GM13976 (cell line): ENCODE measurements around the gene MEIS2.

Source experiments
- DNase-seq: peaks from one replicate; pipeline ENCODE4 v3.0.0; 2012; ENCODE audit warnings: low spot score
- CTCF ChIP-seq: IDR thresholded peaks from 2 replicates; pipeline ENCODE4 v1.5.1; 2012; ENCODE audit warnings: borderline replicate concordance, mild to moderate bottlenecking; ENCODE audit not compliant: insufficient read depth; ENCODE audit errors: extremely low read depth, missing control alignments, control extremely low read depth
- in situ Hi-C: fragments of 300-500 bp; cut with MboI; formaldehyde crosslinking; loops from one replicate; pipeline ENCODE4 v1.12.0; 2022; ENCODE audit warnings: low sequenced_read_pairs, mixed read lengths, inconsistent platforms; ENCODE audit not compliant: unreplicated experiment

Gene MEIS2

GRCh38 chr15:36999778-37000177, 100.6 kb downstream of the MEIS2 start:
- no peak for TF ChIP-seq CTCF
- no peak for DNase-seq
- in situ Hi-C loops, result no loop called here

- no peak for DNase-seq
- in situ Hi-C loops, result no loop called here
- TF ChIP-seq CTCF, result no peak
Measured at GRCh38 chr15:36996538-36997181, 103.7 kb downstream of the MEIS2 start.

DNA sequence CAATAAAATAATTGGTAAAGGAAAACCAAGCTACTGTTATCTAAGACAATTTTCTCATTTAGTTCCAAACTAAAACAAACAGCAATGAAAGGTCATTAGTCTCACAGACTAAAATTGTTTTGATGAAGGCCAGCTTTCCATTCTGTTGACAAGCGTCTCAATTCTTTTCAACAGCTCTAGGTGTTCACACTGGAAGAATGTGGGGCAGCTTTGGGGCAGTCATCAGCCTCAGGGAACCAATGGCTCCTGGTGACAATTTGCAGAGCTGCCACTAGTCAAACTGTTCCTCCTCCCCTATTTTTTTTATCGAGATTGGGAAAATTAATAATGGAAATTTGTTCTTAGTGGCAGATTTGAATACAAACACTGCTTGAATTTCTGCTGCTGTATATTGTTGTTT, 104.2 kb downstream of the MEIS2 start:
- TF ChIP-seq CTCF, result no peak
- DNase-seq, result no peak
- in situ Hi-C loops, result no loop called here

GRCh38 chr15:36994790-36995189, 105.6 kb downstream of the MEIS2 start:
- in situ Hi-C loops, result no loop called here

DNA sequence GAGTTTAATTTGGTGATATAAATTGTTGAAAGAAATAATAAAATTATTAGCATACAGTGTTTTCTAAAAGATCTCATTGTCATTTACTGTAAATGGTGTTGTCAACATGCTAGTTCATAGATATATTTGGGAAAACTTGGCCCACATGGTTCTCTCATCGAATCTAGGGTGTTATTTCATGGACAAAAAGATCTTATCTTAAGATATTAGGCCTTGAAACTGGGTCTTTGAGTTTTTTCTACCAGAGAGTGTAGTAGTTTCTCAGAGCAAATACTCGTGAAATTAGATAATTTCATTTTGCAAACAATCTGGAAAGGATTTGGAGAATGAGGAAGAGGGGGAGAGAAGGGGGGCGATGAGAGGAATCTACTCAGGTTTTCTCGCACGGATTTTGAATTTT, 107.9 kb downstream of the MEIS2 start:
- no peak for DNase-seq
- TF ChIP-seq CTCF, result no peak
- in situ Hi-C loops, result no loop called here

More at GRCh38 chr15:36994790-36995189, 105.6 kb downstream of the MEIS2 start:
- no peak for DNase-seq
- TF ChIP-seq CTCF, result no peak

DNA sequence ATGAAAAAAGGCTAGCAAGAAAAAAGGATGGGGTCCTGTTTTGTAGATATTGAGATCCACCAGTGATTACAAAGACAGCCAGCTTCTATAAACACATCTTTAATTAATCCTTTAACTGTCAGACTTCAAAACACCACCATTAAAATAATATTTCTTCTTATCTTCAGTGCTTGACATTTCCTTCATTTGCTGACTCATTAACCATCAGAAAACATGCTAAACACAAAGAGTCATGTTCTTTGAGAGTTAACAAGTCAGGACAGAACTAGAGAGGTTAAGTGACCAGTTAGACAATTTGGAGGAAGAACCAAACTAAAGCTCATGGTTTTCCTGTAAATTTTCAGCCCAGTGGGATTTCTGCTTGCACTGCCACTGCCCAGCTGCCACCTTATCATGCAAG, 111.4 kb downstream of the MEIS2 start:
- no peak for DNase-seq
- no peak for TF ChIP-seq CTCF
- in situ Hi-C loops, result no loop called here
